Measurements from ENCODE around the gene FARP1.

FARP1 gene

GRCh38 chr13:98239162-98240076 is 96.5 kb downstream of the FARP1 start:
- ChIA-PET POLR2A (no interaction called here), CTCF (no interaction called here)
- DNase-seq = no peak
- Histone ChIP-seq H3K4me1 (ENCODE audit: control extremely low read depth in 1 of 4, control insufficient read depth in 4 of 4, insufficient read depth in 4 of 4, low read length in 3 of 4) (no peaks in the 10 kb centered on the region), H3K4me3 (ENCODE audit: control insufficient read depth in 1 of 7, extremely low read depth in 1 of 7, insufficient read depth in 4 of 7, low read depth in 2 of 7, low read length in 6 of 7) (no peak overlapping the region), H3K27ac (ENCODE audit: insufficient read depth in 1 of 2, low read depth in 1 of 2, low read length in 2 of 2, poor library complexity in 1 of 2, severe bottlenecking in 2 of 2) (no peak overlapping the region), H3K9me3 (ENCODE audit: control extremely low read depth in 1 of 5, control insufficient read depth in 4 of 5, insufficient read depth in 2 of 5, low read depth in 1 of 5, low read length in 4 of 5) (no peaks in the 10 kb centered on the region), H3K27me3 (replicated peaks in 2 of 5; ENCODE audit: control insufficient read depth in 4 of 5, insufficient read depth in 5 of 5, low read length in 4 of 5) (no peaks in the 10 kb centered on the region), H3K36me3 (ENCODE audit: control insufficient read depth in 4 of 4, insufficient read depth in 4 of 4, low read length in 3 of 4) (no peaks in the 10 kb centered on the region)
- WGBS (ENCODE audit: insufficient coverage) = 96% methylated on average over 12 of the region's 14 CpGs

- H3K4me1 ChIP-seq (ENCODE audit: control extremely low read depth in 1 of 4, control insufficient read depth in 4 of 4, insufficient read depth in 4 of 4, low read length in 3 of 4) = no peaks in the 10 kb centered on the region
- no peaks in the 10 kb centered on the region for H3K9me3 ChIP-seq (ENCODE audit: control extremely low read depth in 1 of 5, control insufficient read depth in 4 of 5, insufficient read depth in 2 of 5, low read depth in 1 of 5, low read length in 4 of 5)
- no peak for DNase-seq
- no peak overlapping the region for H3K27ac ChIP-seq (ENCODE audit: insufficient read depth in 1 of 2, low read depth in 1 of 2, low read length in 2 of 2, poor library complexity in 1 of 2, severe bottlenecking in 2 of 2)
- H3K36me3 ChIP-seq (ENCODE audit: control insufficient read depth in 4 of 4, insufficient read depth in 4 of 4, low read length in 3 of 4) = no peaks in the 10 kb centered on the region
- whole genome bisulfite sequencing (ENCODE audit: insufficient coverage) = 98% methylated on average over 12 of the region's 12 CpGs
- H3K4me3 ChIP-seq (ENCODE audit: control insufficient read depth in 1 of 7, extremely low read depth in 1 of 7, insufficient read depth in 4 of 7, low read depth in 2 of 7, low read length in 6 of 7) = no peak overlapping the region
- ChIA-PET POLR2A (no interaction called here), CTCF (no interaction called here)
- no peaks in the 10 kb centered on the region for H3K27me3 ChIP-seq (replicated peaks in 2 of 5; ENCODE audit: control insufficient read depth in 4 of 5, insufficient read depth in 5 of 5, low read length in 4 of 5)
Measured at GRCh38 chr13:98240135-98240534, 97.2 kb downstream of the FARP1 start.

- WGBS (ENCODE audit: insufficient coverage) = 97% methylated on average over 11 of the region's 11 CpGs
- H3K36me3 ChIP-seq (ENCODE audit: control insufficient read depth in 4 of 4, insufficient read depth in 4 of 4, low read length in 3 of 4) = no peaks in the 10 kb centered on the region
- ChIA-PET CTCF (no interaction called here), POLR2A (no interaction called here)
- no peaks in the 10 kb centered on the region for H3K9me3 ChIP-seq (ENCODE audit: control extremely low read depth in 1 of 5, control insufficient read depth in 4 of 5, insufficient read depth in 2 of 5, low read depth in 1 of 5, low read length in 4 of 5)
- H3K27ac ChIP-seq (ENCODE audit: insufficient read depth in 1 of 2, low read depth in 1 of 2, low read length in 2 of 2, poor library complexity in 1 of 2, severe bottlenecking in 2 of 2) = no peak overlapping the region
- DNase-seq = no peak
- H3K27me3 ChIP-seq (replicated peaks in 2 of 5; ENCODE audit: control insufficient read depth in 4 of 5, insufficient read depth in 5 of 5, low read length in 4 of 5) = no peaks in the 10 kb centered on the region
- H3K4me3 ChIP-seq (ENCODE audit: control insufficient read depth in 1 of 7, extremely low read depth in 1 of 7, insufficient read depth in 4 of 7, low read depth in 2 of 7, low read length in 6 of 7) = no peak overlapping the region
- H3K4me1 ChIP-seq (ENCODE audit: control extremely low read depth in 1 of 4, control insufficient read depth in 4 of 4, insufficient read depth in 4 of 4, low read length in 3 of 4) = no peaks in the 10 kb centered on the region
Measured at GRCh38 chr13:98240974-98241373, 98.1 kb downstream of the FARP1 start.

GRCh38 chr13:98241976-98242375 is 99.1 kb downstream of the FARP1 start:
- Histone ChIP-seq H3K9me3 (ENCODE audit: control extremely low read depth in 1 of 5, control insufficient read depth in 4 of 5, insufficient read depth in 2 of 5, low read depth in 1 of 5, low read length in 4 of 5) (no peaks in the 10 kb centered on the region), H3K4me1 (ENCODE audit: control extremely low read depth in 1 of 4, control insufficient read depth in 4 of 4, insufficient read depth in 4 of 4, low read length in 3 of 4) (no peaks in the 10 kb centered on the region), H3K27ac (ENCODE audit: insufficient read depth in 1 of 2, low read depth in 1 of 2, low read length in 2 of 2, poor library complexity in 1 of 2, severe bottlenecking in 2 of 2) (no peak overlapping the region), H3K36me3 (ENCODE audit: control insufficient read depth in 4 of 4, insufficient read depth in 4 of 4, low read length in 3 of 4) (no peaks in the 10 kb centered on the region), H3K4me3 (ENCODE audit: control insufficient read depth in 1 of 7, extremely low read depth in 1 of 7, insufficient read depth in 4 of 7, low read depth in 2 of 7, low read length in 6 of 7) (no peak overlapping the region), H3K27me3 (replicated peaks in 2 of 5; ENCODE audit: control insufficient read depth in 4 of 5, insufficient read depth in 5 of 5, low read length in 4 of 5) (no peaks in the 10 kb centered on the region)
- POLR2A ChIA-PET = no interaction called here
- DNase-seq = no peak
- WGBS (ENCODE audit: insufficient coverage) = 97% methylated on average over 5 of the region's 7 CpGs
- CTCF ChIA-PET = no interaction called here

- CTCF ChIA-PET = no interaction called here
- no peak overlapping the region for H3K27ac ChIP-seq (ENCODE audit: insufficient read depth in 1 of 2, low read depth in 1 of 2, low read length in 2 of 2, poor library complexity in 1 of 2, severe bottlenecking in 2 of 2)
- H3K4me1 ChIP-seq (ENCODE audit: control extremely low read depth in 1 of 4, control insufficient read depth in 4 of 4, insufficient read depth in 4 of 4, low read length in 3 of 4) = no peaks in the 10 kb centered on the region
- 93% methylated on average over 2 of the region's 4 CpGs for WGBS (ENCODE audit: insufficient coverage)
- no peak overlapping the region for H3K4me3 ChIP-seq (ENCODE audit: control insufficient read depth in 1 of 7, extremely low read depth in 1 of 7, insufficient read depth in 4 of 7, low read depth in 2 of 7, low read length in 6 of 7)
- no peak for DNase-seq
- no peaks in the 10 kb centered on the region for H3K36me3 ChIP-seq (ENCODE audit: control insufficient read depth in 4 of 4, insufficient read depth in 4 of 4, low read length in 3 of 4)
- peaks cover 0 to under 1% (median 0%) of the 10 kb centered on the region in 5 experiments for H3K27me3 ChIP-seq (replicated peaks in 2 of 5; ENCODE audit: control insufficient read depth in 4 of 5, insufficient read depth in 5 of 5, low read length in 4 of 5)
- no peaks in the 10 kb centered on the region for H3K9me3 ChIP-seq (ENCODE audit: control extremely low read depth in 1 of 5, control insufficient read depth in 4 of 5, insufficient read depth in 2 of 5, low read depth in 1 of 5, low read length in 4 of 5)
- POLR2A ChIA-PET = no interaction called here
Measured at GRCh38 chr13:98242403-98242802, 99.5 kb downstream of the FARP1 start.

GRCh38 chr13:98243929-98244272 is 101.0 kb downstream of the FARP1 start:
- no peak overlapping the region for H3K27ac ChIP-seq (ENCODE audit: insufficient read depth in 1 of 2, low read depth in 1 of 2, low read length in 2 of 2, poor library complexity in 1 of 2, severe bottlenecking in 2 of 2)
- H3K9me3 ChIP-seq (ENCODE audit: control extremely low read depth in 1 of 5, control insufficient read depth in 4 of 5, insufficient read depth in 2 of 5, low read depth in 1 of 5, low read length in 4 of 5) = no peaks in the 10 kb centered on the region
- peaks cover 0 to 3% (median 0%) of the 10 kb centered on the region in 5 experiments for H3K27me3 ChIP-seq (replicated peaks in 2 of 5; ENCODE audit: control insufficient read depth in 4 of 5, insufficient read depth in 5 of 5, low read length in 4 of 5)
- H3K4me3 ChIP-seq (ENCODE audit: control insufficient read depth in 1 of 7, extremely low read depth in 1 of 7, insufficient read depth in 4 of 7, low read depth in 2 of 7, low read length in 6 of 7) = no peak overlapping the region
- no peak for DNase-seq
- CTCF ChIA-PET = interaction anchor here (1.0 kb wide), 1 partner anchor 10 kb away, joined by 4 read pairs; no protein-coding TSS in a partner anchor
- POLR2A ChIA-PET = interaction anchor here (0.6 kb wide), 1 partner anchor 214 kb away, joined by 6 read pairs; no protein-coding TSS in a partner anchor
- no peaks in the 10 kb centered on the region for H3K4me1 ChIP-seq (ENCODE audit: control extremely low read depth in 1 of 4, control insufficient read depth in 4 of 4, insufficient read depth in 4 of 4, low read length in 3 of 4)
- H3K36me3 ChIP-seq (ENCODE audit: control insufficient read depth in 4 of 4, insufficient read depth in 4 of 4, low read length in 3 of 4) = no peaks in the 10 kb centered on the region

- Histone ChIP-seq H3K27me3 (replicated peaks in 2 of 5; ENCODE audit: control insufficient read depth in 4 of 5, insufficient read depth in 5 of 5, low read length in 4 of 5) (peaks cover 0 to 3% (median 0%) of the 10 kb centered on the region in 5 experiments), H3K9me3 (ENCODE audit: control extremely low read depth in 1 of 5, control insufficient read depth in 4 of 5, insufficient read depth in 2 of 5, low read depth in 1 of 5, low read length in 4 of 5) (no peaks in the 10 kb centered on the region), H3K4me1 (ENCODE audit: control extremely low read depth in 1 of 4, control insufficient read depth in 4 of 4, insufficient read depth in 4 of 4, low read length in 3 of 4) (no peaks in the 10 kb centered on the region), H3K4me3 (ENCODE audit: control insufficient read depth in 1 of 7, extremely low read depth in 1 of 7, insufficient read depth in 4 of 7, low read depth in 2 of 7, low read length in 6 of 7) (no peak overlapping the region), H3K36me3 (ENCODE audit: control insufficient read depth in 4 of 4, insufficient read depth in 4 of 4, low read length in 3 of 4) (no peaks in the 10 kb centered on the region), H3K27ac (ENCODE audit: insufficient read depth in 1 of 2, low read depth in 1 of 2, low read length in 2 of 2, poor library complexity in 1 of 2, severe bottlenecking in 2 of 2) (no peak overlapping the region)
- ChIA-PET CTCF (no interaction called here), POLR2A (no interaction called here)
- 93% methylated on average over 7 of the region's 11 CpGs for WGBS (ENCODE audit: insufficient coverage)
- no peak for DNase-seq
Measured at GRCh38 chr13:98246538-98247172, 103.8 kb downstream of the FARP1 start.
